HG02852 (cell line): ENCODE measurements around the gene B3GALT6.
"Not testable (repeated sequence)": the region's sequence is repeated elsewhere in the genome, so short reads cannot be mapped to it uniquely, and the experiment has no call there.

ENCODE experiments used
- ATAC-seq: cut with Tn5 transposase; IDR thresholded peaks from one replicate; pipeline ENCODE4 v1.9.1; 2021; ENCODE audit warnings: mild to moderate bottlenecking, moderate library complexity; ENCODE audit not compliant: unreplicated experiment

The B3GALT6 gene

GRCh38 chr1:1242461-1243265, 10.6 kb downstream of the B3GALT6 start:
- ATAC-seq: no peak

DNA sequence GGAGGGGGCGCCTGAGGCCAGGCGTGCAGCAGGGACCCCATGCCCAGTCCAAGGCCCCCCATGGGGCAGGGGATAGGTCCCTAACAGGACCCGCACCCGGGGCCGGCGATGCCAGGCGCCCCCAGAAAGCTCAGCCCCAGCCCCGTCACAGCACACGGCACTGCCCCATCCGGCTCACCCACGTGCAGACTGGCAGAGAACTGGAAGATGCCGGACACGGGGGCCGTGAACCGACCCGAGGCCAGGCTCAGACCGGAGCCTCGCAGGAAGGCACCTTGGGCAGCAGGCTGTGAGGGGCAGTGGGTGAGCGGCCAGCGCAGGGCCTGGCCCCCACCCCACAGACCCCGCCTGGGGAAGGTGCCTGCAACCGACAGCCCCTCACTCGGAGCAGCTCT, 11.2 kb downstream of the B3GALT6 start:
- no peak for ATAC-seq

GRCh38 chr1:1243807-1244191, 11.8 kb downstream of the B3GALT6 start:
- ATAC-seq: no peak

DNA sequence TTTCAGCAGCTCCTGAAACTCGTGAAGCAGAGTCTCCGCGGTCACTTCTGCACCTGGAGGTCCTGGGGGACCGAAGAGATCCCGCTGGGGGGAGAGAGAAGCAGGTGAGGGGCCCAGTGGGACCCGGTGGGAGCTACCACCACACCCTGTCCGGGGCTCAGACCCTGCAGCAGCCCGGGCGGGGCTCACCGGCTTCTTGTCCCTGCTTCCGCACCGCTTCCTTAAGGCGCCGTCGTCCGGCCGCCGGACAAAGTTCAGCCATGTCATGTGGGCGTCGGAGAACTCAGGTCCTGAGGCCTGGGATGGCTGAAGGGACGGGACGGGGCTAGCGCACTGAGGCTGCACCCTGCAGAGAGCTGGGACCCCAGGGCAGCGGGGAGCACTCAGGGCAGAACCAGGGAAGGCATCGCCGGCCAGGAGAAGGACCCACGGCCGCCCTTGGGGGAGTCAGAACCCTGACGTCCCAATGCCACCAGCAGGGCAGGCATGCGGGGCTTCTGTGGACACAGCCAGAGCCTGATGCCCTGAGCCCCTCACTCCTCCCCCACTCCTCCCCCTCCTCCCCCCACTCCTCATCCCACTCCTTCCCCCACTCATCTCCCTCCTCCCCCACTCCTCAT, 12.3 kb downstream of the B3GALT6 start:
- no peak for ATAC-seq

- ATAC-seq: no peak
Observed at GRCh38 chr1:1245178-1245816, 13.3 kb downstream of the B3GALT6 start.

DNA sequence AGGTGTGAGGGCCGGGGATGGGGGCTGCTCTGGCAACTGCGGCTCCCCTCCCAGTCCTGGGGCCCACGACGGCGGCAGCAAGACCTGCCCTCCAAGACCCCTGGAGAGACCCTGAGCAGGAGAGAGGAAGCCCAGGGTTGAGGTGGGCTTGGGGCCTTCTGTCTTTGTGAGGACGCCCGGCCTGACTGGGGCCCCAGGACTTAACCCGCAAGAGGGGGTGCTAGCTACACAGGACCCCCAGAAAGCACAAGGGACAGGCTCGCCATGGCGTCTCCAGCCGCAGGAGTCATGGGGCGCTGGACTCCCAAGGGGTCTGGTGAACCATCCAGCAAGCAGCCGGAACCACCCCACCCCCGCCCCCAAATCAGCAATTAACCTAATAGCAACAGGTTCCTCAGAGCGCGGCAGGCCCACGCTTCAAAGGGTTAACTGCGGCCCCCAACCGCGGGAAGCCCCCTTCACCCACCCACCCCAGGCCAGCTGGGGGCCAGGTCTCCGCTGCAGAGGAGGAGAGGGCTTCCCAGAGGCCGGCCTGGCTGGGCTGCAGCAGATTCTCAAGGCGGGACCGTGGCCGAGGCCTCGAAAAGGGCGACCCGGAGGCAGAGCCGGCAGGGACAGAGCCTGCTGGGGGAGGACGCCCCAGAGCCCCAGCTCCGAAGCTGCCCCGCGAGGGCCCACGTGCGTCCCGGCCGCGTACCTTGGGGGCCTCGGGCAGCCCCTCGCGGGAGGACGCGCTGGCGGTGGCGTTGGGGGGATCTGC, 14.0 kb downstream of the B3GALT6 start:
- no peak for ATAC-seq

GRCh38 chr1:1246577-1247340, 14.7 kb downstream of the B3GALT6 start, which contains the start of gene C1QTNF12:
Gene C1QTNF12, minus strand, starts transcription at chr1:1246722. Its CDS starts 32 bp downstream, at chr1:1246690.
- no peak for ATAC-seq

DNA sequence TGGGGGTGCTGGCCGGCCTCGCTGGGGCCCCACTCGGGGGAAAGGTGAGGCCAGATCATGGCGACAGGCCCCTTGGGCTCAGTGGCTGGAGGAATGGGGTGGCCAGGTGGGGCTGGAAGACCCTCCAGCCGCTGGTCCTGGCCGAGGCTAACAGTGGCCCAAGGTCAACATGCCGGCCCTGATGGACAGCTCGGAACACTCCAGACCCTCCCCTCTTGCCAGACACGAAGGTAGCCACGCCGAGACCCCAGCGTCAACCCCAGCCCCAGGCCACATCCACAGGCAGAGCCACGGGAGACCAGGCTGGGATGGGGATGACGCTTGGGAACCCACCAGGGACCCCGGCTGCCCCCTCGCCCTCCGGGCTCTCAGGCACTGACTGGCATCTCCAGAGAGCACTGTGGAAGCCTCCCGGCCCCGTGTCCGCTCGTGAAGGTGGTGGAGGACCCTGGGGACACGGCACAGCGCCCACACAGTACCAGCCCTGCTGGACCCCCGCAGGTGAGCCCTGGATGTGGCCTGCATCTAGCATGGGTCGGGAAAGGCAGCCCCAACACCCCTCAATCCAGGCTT, 15.4 kb downstream of the B3GALT6 start:
- ATAC-seq: no peak

DNA sequence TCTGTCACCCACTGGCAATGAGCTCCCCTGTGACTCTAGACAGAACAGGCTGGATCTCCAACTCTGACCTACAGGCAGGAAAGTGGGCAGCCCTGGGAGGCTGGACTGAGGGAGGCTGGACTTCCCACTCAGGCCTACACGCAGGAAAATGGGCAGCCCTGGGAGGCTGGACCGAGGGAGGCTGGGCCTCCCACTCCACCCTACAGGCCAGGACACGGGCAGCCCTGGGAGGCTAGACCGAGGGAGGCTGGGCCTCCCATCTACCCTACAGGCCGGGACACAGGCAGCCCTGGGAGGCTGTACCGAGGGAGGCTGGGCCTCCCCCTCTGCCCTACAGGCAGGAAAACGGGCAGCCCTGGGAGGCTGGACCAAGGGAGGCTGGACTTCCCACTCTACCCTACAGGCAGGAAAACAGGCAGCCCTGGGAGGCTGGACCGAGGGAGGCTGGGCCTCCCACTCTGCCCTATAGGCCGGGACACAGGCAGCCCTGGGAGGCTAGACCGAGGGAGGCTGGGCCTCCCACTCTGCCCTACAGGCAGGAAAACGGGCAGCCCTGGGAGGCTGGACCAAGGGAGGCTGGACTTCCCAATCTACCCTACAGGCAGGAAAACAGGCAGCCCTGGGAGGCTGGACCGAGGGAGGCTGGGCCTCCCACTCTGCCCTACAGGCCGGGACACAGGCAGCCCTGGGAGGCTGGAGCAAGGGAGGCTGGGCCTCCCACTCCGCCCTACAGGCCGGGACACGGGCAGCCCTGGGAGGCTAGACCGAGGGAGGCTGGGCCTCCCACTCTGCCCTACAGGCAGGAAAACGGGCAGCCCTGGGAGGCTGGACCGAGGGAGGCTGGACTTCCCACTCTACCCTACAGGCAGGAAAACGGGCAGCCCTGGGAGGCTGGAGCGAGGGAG, 16.2 kb downstream of the B3GALT6 start:
- not testable (repeated sequence) for ATAC-seq

DNA sequence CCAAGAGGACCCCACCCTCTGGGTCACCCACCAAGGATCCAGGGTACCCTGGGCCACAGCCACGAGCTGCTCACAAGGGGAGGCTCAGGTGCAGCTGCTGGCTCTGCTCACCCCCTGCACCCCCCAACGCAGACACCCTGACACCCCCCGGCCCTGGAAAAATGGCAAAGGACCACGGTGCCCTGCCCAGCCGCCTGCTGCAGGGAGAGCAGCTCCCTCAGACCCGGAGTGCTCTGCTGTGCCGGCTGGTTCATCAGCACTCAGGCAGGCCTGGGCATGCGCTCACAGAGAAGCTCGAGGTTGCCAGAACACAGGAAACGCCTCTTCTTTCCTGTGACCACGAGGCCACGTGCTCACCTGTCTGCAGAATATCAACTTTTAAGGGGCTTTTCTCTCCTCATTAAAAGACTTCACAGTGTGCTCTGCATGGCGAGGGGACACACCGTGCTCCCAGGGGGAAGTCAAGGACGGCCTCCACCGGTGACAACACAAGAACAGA, 18.8 kb downstream of the B3GALT6 start:
- ATAC-seq: no peak

DNA sequence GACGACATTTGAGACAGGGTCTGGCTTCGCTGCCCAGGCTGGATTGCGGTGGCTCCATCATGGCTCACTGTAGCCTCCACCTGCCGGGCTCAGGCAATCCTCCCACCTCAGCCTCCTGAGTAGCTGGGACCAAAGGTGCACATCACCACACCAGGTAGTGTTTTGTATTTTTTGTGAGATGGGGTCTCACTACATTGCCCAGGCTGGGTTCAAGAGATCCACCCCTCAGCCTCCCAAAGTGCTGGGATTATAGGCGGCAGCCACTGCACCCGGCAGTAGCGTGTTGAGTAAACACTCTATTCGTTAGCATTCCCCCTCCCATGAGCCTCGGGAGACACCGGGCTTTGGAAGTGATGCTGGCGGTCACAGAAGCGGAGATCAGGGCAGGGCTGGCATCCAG, 21.3 kb downstream of the B3GALT6 start:
- no peak for ATAC-seq

DNA sequence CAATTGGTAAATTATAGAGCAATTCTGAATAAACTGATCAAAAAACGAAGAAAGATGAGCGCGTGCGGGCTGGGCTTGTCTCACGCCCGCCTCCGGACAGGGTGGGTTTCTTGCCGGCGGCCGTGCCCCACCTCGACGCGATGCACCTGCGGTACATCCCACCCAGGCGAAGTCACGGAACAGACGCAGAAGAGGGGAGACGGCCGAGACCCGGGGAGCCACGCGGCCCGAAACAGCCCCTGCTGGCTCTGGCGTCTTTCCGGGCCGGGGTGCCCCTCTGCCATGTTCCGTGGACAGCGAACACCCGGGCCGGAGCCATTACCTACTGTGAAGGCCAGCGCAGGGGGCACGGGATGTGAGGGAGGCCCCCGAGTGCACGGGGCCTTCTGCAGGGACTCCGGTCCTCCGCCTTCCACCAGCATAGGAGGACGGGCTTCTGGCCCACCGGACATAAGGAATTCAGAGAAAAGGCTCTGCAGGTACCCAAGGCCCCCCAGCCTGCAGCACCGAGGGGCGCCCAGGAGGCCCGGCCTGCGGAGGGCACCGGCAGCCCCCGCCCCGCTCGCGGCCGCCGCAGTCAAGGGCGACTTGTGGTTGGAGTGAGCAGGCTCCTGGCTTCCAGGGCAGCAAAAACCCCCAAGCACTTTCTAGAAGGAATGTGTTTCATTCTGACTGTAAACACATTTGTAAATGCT, 22.1 kb downstream of the B3GALT6 start:
- ATAC-seq: no peak

- ATAC-seq: no peak
Observed at GRCh38 chr1:1254667-1254998, 22.6 kb downstream of the B3GALT6 start.

- no peak for ATAC-seq
Observed at GRCh38 chr1:1255078-1255477, 23.0 kb downstream of the B3GALT6 start.

GRCh38 chr1:1255611-1256010, 23.6 kb downstream of the B3GALT6 start:
- ATAC-seq: no peak

- ATAC-seq: no peak
Observed at GRCh38 chr1:1256956-1257871, 25.2 kb downstream of the B3GALT6 start.

GRCh38 chr1:1259119-1259488, 27.1 kb downstream of the B3GALT6 start:
- ATAC-seq: no peak

DNA sequence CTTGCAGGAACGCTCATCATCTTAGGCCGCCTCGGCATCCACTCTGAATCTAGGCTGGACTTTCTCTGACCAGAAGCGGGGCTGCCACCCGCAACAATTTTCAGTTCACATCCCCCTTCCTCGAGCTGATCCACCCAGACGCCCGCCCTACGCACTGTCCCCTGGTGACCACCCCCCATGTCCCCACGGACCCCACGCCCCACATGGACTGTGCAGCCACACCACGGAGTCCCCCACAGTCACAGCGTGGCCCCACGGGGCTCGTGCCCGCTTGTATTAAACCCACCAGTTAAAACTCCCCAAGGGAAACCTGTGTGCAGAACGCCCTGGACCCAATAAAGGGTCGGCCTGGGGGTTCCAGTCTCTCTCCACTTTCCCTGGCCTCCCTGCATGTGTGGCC, 27.5 kb downstream of the B3GALT6 start:
- ATAC-seq: no peak
